PC-3 (cell line): Measurements from ENCODE around the gene HLF. TPM values are rescaled to one million over a fixed set of nuclear protein-coding genes. Genes with fewer than 3 reads are reported as not detected.
A peak's percentile ranks its signal among the peaks of the same experiment; 100 is the strongest.

Source experiments
- ATAC-seq: fragments of 200-7000 bp; cut with Tn5 transposase; 2 replicates; pipeline ENCODE4 v1.9.1; 2020; ENCODE audit warnings: mild to moderate bottlenecking, moderate library complexity
- Bru-seq: library from RNA; stranded (reverse); fragments of 400-500 nt; gene quantifications from one replicate; lab custom pipeline; 2021; lab: Mats Ljungman, UMichigan
- BruChase-seq, 2 experiments: library from RNA; stranded (reverse); fragments of 400-500 nt; gene quantifications; one replicate each; lab custom pipeline; 2021; lab: Mats Ljungman, UMichigan
- BruUV-seq: library from RNA; stranded (reverse); fragments of 400-500 nt; replicated peaks from 2 replicates; lab custom pipeline; 2021; lab: Mats Ljungman, UMichigan
- CTCF ChIA-PET: fragments of 300-600 bp; sonication (Branson Sonifier 250); formaldehyde crosslinking; loops from one replicate; lab custom pipeline; 2022; ENCODE audit warnings: antibody characterized with exemption; lab: Charles Lee
- POLR2A ChIA-PET: fragments of 300-600 bp; sonication (Branson Sonifier 250); formaldehyde crosslinking; loops from one replicate; lab custom pipeline; 2022; ENCODE audit warnings: antibody characterized with exemption; ENCODE audit not compliant: unreplicated experiment; lab: Charles Lee
- DNase-seq: peaks from one replicate; pipeline ENCODE4 v3.0.0-alpha.2; 2015
- H2AFZ ChIP-seq: fragments of 300-600 bp; sonication (generic); 2 replicates; pipeline ENCODE4 v1.6.0; 2016; ENCODE audit warnings: antibody characterized with exemption, low read length
- H3F3A ChIP-seq: fragments of 300-600 bp; sonication (generic); one replicate; pipeline ENCODE4 v1.6.0; 2017; ENCODE audit warnings: antibody characterized with exemption, low read length, control low read depth, mild to moderate bottlenecking; ENCODE audit not compliant: unreplicated experiment
- H3K27ac ChIP-seq: fragments of 300-600 bp; sonication (generic); 2 replicates; pipeline ENCODE4 v1.5.1; 2016; ENCODE audit warnings: mild to moderate bottlenecking, low read length
- H3K27me3 ChIP-seq: fragments of 300-600 bp; sonication (generic); 2 replicates; pipeline ENCODE4 v1.6.1; 2016; ENCODE audit warnings: low read length, mixed read lengths
- H3K36me3 ChIP-seq: fragments of 300-600 bp; sonication (generic); 2 replicates; pipeline ENCODE4 v1.6.1; 2016; ENCODE audit warnings: low read depth, mixed run types, low read length, mixed read lengths
- H3K4me1 ChIP-seq: fragments of 300-600 bp; sonication (generic); 2 replicates; pipeline ENCODE4 v1.5.1; 2016; ENCODE audit warnings: low read length; ENCODE audit not compliant: insufficient read depth
- H3K4me2 ChIP-seq: fragments of 300-600 bp; sonication (generic); 2 replicates; pipeline ENCODE4 v1.6.0; 2016; ENCODE audit warnings: low read length
- H3K4me3 ChIP-seq: fragments of 300-600 bp; sonication (generic); 2 replicates; pipeline ENCODE4 v1.5.1; 2016; ENCODE audit warnings: mild to moderate bottlenecking, low read length, mixed read lengths
- H3K79me2 ChIP-seq: fragments of 300-600 bp; sonication (generic); 2 replicates; pipeline ENCODE4 v1.6.1; 2017; ENCODE audit warnings: low read length, mixed read lengths
- H3K9ac ChIP-seq: fragments of 300-600 bp; sonication (generic); 2 replicates; pipeline ENCODE4 v1.6.0; 2016; ENCODE audit warnings: mild to moderate bottlenecking, low read length
- H3K9me2 ChIP-seq: fragments of 300-600 bp; sonication (generic); replicated peaks from 2 replicates; pipeline ENCODE4 v1.6.1; 2016; ENCODE audit warnings: mixed run types, low read length, mixed read lengths
- H3K9me3 ChIP-seq: fragments of 300-600 bp; sonication (generic); 2 replicates; pipeline ENCODE4 v1.6.1; 2016; ENCODE audit warnings: low read length, mixed read lengths
- H4K20me1 ChIP-seq: fragments of 300-600 bp; sonication (generic); 2 replicates; pipeline ENCODE4 v1.6.1; 2016; ENCODE audit warnings: low read length, mixed read lengths
- CTCF ChIP-seq: fragments of 300-600 bp; sonication (generic); conservative IDR thresholded peaks from 2 replicates; pipeline ENCODE4 v1.5.1; 2017; ENCODE audit warnings: antibody characterized with exemption, low read depth, mild to moderate bottlenecking, low read length
- EZH2 ChIP-seq: fragments of 300-600 bp; sonication (generic); IDR thresholded peaks from one replicate; pipeline ENCODE4 v1.6.1; 2017; ENCODE audit warnings: antibody characterized with exemption, mild to moderate bottlenecking, low read length; ENCODE audit not compliant: unreplicated experiment
- EZH2phosphoT487 ChIP-seq: fragments of 300-600 bp; sonication (generic); IDR thresholded peaks from 2 replicates; pipeline ENCODE4 v1.6.1; 2018; ENCODE audit warnings: mild to moderate bottlenecking, antibody characterized with exemption, low read length, borderline replicate concordance
- intact Hi-C: fragments of 100-400 bp; cut with micrococcal nuclease; formaldehyde crosslinking; loops from 2 replicates; pipeline ENCODE4 v1.9.0; 2023
- long read RNA-seq: library from polyadenylated mRNA; unstranded; transcript quantifications from one replicate; pipeline ENCODE4 v2.0.0, GENCODE V29; 2021; ENCODE audit not compliant: unreplicated experiment
- total RNA-seq: library from RNA; depleted of rRNA; stranded (reverse); fragments of >200 nt; gene quantifications from 2 replicates; pipeline ENCODE4 v1.2.3, GENCODE V29; 2014; rRNA removed

The HLF gene
- total RNA-seq (0.23 and 0.66 TPM in 2 replicates), Bru-seq, nascent RNA (percentile 23 among the genes with signal in this experiment), BruChase-seq, experiment 1, labeled RNA remaining after a 6-hour chase (percentile 26 among the genes with signal in this experiment), BruChase-seq, experiment 2, labeled RNA remaining after a 2-hour chase (percentile 29 among the genes with signal in this experiment)
- long read RNA-seq, full-length matches to known transcripts, result 1 of 2 reads
- long read RNA-seq, partial matches to known transcripts, result 0 of 2 reads
- long read RNA-seq, other reads (novel, unspliced or antisense), result 1 of 2 reads

GRCh38 chr17:55264645-55265298, at the start of gene HLF:
HLF (plus strand) TSS chr17:55264960; CDS start chr17:55265485, 525 bp downstream.
- ATAC-seq, result peak; percentile 64
- H3F3A ChIP-seq, result no peaks in the 10 kb centered on the region
- no peak within 1 kb of the TSS for H3K27ac ChIP-seq
- TF ChIP-seq CTCF (no peak), EZH2phosphoT487 (no peak), EZH2 (no peak)
- H3K9me2 ChIP-seq, result no peaks in the 10 kb centered on the region
- H3K36me3 ChIP-seq, result no peaks in the 10 kb centered on the region
- no peaks in the 10 kb centered on the region; the same call in 1 of the 2 replicates for H3K4me1 ChIP-seq
- H3K9me3 ChIP-seq, result no peaks in the 10 kb centered on the region
- peaks cover 23% of the 10 kb centered on the region for H3K27me3 ChIP-seq
- intact Hi-C loops, result loop anchor here (1.0 kb wide), 1 partner anchor 26 kb away; no protein-coding TSS in a partner anchor
- ChIA-PET POLR2A (no interaction called here), CTCF (no interaction called here)
- H3K4me3 ChIP-seq, result peak within 1 kb of the TSS; percentile 41; the same call in 1 of the 2 replicates
- no peaks in the 10 kb centered on the region for H3K79me2 ChIP-seq
- DNase-seq, result peak; percentile 70
- H2AFZ ChIP-seq, result peak within 1 kb of the TSS; percentile 51
- BruUV-seq, result no TSS peak
- H3K9ac ChIP-seq, result no peak within 1 kb of the TSS
- H3K4me2 ChIP-seq, result peak within 1 kb of the TSS; percentile 66
- H4K20me1 ChIP-seq, result no peaks in the 10 kb centered on the region

GRCh38 chr17:55215711-55216110, 49.0 kb upstream of the HLF start:
- CTCF ChIA-PET, result no interaction called here
- no peak overlapping the region for H3K27ac ChIP-seq
- DNase-seq (no peak), ATAC-seq (no peak)
- H2AFZ ChIP-seq, result no peak overlapping the region
- no peaks in the 10 kb centered on the region for H3K4me1 ChIP-seq
- H3K4me3 ChIP-seq, result no peak overlapping the region
- intact Hi-C loops, result no loop called here
- no TSS peak for BruUV-seq
- H3K79me2 ChIP-seq, result no peaks in the 10 kb centered on the region
- no peak overlapping the region for H3K4me2 ChIP-seq
- H3K27me3 ChIP-seq, result no peaks in the 10 kb centered on the region; the same call in 1 of the 2 replicates
- TF ChIP-seq EZH2phosphoT487 (no peak), EZH2 (no peak), CTCF (no peak)
- H3K9ac ChIP-seq, result no peak overlapping the region
- H3K36me3 ChIP-seq, result no peaks in the 10 kb centered on the region
- H3K9me2 ChIP-seq, result no peaks in the 10 kb centered on the region
- POLR2A ChIA-PET, result no interaction called here
- H3F3A ChIP-seq, result no peaks in the 10 kb centered on the region
- no peaks in the 10 kb centered on the region for H4K20me1 ChIP-seq
- no peaks in the 10 kb centered on the region for H3K9me3 ChIP-seq

GRCh38 chr17:55216888-55217287, 47.9 kb upstream of the HLF start:
- ChIA-PET CTCF (no interaction called here), POLR2A (no interaction called here)
- H4K20me1 ChIP-seq, result no peaks in the 10 kb centered on the region
- no peak overlapping the region for H3K4me2 ChIP-seq
- no TSS peak for BruUV-seq
- H3K27me3 ChIP-seq, result no peaks in the 10 kb centered on the region; the same call in 1 of the 2 replicates
- H2AFZ ChIP-seq, result no peak overlapping the region
- H3K9me3 ChIP-seq, result no peaks in the 10 kb centered on the region
- no peak overlapping the region for H3K27ac ChIP-seq
- H3K9ac ChIP-seq, result no peak overlapping the region
- intact Hi-C loops, result no loop called here
- H3F3A ChIP-seq, result no peaks in the 10 kb centered on the region
- DNase-seq (no peak), ATAC-seq (no peak)
- no peaks in the 10 kb centered on the region for H3K9me2 ChIP-seq
- H3K4me1 ChIP-seq, result no peaks in the 10 kb centered on the region
- TF ChIP-seq EZH2phosphoT487, result no peak
- TF ChIP-seq CTCF, result no peak
- TF ChIP-seq EZH2, result no peak
- no peak overlapping the region for H3K4me3 ChIP-seq
- no peaks in the 10 kb centered on the region for H3K79me2 ChIP-seq
- no peaks in the 10 kb centered on the region for H3K36me3 ChIP-seq
